Osteocyte (in vitro differentiated cells): Measurements from ENCODE around the gene PRSS38. TPM values are rescaled to one million over a fixed set of nuclear protein-coding genes. Genes with fewer than 3 reads are reported as not detected.

Source experiments
- DNase-seq: peaks from one replicate; pipeline ENCODE4 v3.0.0; 2021; ENCODE audit warnings: mixed read lengths; ENCODE audit not compliant: unreplicated experiment; ENCODE audit errors: extremely low spot score
- H3K27ac Mint-ChIP-seq: one replicate; pipeline ENCODE4 v1.8.0; 2021; ENCODE audit warnings: mild to moderate bottlenecking, mixed read lengths; ENCODE audit not compliant: unreplicated experiment
- H3K27me3 Mint-ChIP-seq: one replicate; pipeline ENCODE4 v1.8.0; 2021; ENCODE audit warnings: mixed read lengths; ENCODE audit not compliant: unreplicated experiment
- H3K36me3 Mint-ChIP-seq: one replicate; pipeline ENCODE4 v1.8.0; 2021; ENCODE audit warnings: mixed read lengths; ENCODE audit not compliant: unreplicated experiment
- H3K4me1 Mint-ChIP-seq: one replicate; pipeline ENCODE4 v1.8.0; 2021; ENCODE audit warnings: mixed read lengths; ENCODE audit not compliant: unreplicated experiment
- H3K4me3 Mint-ChIP-seq: one replicate; pipeline ENCODE4 v1.8.0; 2021; ENCODE audit warnings: mild to moderate bottlenecking, moderate library complexity, mixed read lengths; ENCODE audit not compliant: unreplicated experiment
- H3K9me3 Mint-ChIP-seq: one replicate; pipeline ENCODE4 v1.8.0; 2021; ENCODE audit warnings: mixed read lengths; ENCODE audit not compliant: unreplicated experiment
- total RNA-seq: library from RNA; stranded (reverse); gene quantifications from 2 replicates; pipeline ENCODE4 v1.2.1, GENCODE V29; 2021
- TF ChIP-seq, protein P1 (sequence below): fragments of 200-600 bp; sonication (generic); IDR thresholded peaks from 2 replicates; pipeline ENCODE4 v1.5.0; 2021; ENCODE audit warnings: antibody characterized with exemption, mild to moderate bottlenecking, moderate library complexity

The PRSS38 gene
- total RNA-seq, 1 donor from 2014 or later = not detected

DNA sequence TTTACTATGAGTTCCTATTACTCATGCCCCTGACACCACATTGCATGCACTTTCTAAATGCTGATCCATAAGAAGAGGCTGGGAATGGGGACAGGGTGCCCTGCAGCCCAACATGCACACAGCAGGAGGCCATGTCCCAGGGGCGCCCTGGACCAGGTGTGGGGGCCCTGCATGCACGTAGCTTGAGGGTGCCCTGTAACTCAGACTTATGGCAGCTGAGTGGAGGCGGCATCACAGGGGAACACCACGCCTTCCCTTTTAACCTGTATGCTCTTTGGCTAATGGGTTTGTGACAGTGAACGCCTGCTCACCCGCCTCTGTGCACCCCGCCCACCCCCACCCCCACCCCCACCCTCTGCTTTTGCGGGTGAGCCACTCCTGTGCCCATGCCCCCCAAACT lies 44.1 kb upstream of the PRSS38 start:
- no peaks in the 10 kb centered on the region for H3K27me3 Mint-ChIP-seq
- TF ChIP-seq, protein P1, sequence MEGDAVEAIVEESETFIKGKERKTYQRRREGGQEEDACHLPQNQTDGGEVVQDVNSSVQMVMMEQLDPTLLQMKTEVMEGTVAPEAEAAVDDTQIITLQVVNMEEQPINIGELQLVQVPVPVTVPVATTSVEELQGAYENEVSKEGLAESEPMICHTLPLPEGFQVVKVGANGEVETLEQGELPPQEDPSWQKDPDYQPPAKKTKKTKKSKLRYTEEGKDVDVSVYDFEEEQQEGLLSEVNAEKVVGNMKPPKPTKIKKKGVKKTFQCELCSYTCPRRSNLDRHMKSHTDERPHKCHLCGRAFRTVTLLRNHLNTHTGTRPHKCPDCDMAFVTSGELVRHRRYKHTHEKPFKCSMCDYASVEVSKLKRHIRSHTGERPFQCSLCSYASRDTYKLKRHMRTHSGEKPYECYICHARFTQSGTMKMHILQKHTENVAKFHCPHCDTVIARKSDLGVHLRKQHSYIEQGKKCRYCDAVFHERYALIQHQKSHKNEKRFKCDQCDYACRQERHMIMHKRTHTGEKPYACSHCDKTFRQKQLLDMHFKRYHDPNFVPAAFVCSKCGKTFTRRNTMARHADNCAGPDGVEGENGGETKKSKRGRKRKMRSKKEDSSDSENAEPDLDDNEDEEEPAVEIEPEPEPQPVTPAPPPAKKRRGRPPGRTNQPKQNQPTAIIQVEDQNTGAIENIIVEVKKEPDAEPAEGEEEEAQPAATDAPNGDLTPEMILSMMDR = no peak
- H3K4me3 Mint-ChIP-seq = no peak overlapping the region
- H3K4me1 Mint-ChIP-seq = peaks cover 3% of the 10 kb centered on the region
- no peak for DNase-seq
- no peak overlapping the region for H3K27ac Mint-ChIP-seq
- H3K36me3 Mint-ChIP-seq = peaks cover 36% of the 10 kb centered on the region
- H3K9me3 Mint-ChIP-seq = no peaks in the 10 kb centered on the region

DNA sequence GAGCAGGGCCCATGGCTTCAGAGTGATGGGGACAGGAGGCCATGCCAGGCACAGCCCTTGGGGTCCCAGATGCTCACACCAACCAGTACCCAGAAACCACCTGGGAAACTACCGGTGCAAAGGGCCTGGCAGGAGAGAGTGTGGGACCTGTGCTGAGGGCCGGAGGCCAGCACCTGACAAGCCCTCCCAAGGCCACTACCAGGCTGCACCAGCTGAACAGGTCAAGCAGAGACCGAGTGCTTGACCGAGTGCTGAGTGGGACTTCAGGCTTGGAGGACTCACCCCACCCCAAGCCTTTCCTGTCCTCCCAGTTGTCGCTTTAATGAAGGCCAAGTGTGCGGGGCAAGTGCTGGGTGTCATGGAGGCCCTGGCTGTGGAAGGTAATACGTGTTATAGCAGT lies 43.7 kb upstream of the PRSS38 start:
- no peaks in the 10 kb centered on the region for H3K4me1 Mint-ChIP-seq
- H3K9me3 Mint-ChIP-seq = no peaks in the 10 kb centered on the region
- no peaks in the 10 kb centered on the region for H3K27me3 Mint-ChIP-seq
- H3K27ac Mint-ChIP-seq = no peak overlapping the region
- peaks cover 34% of the 10 kb centered on the region for H3K36me3 Mint-ChIP-seq
- TF ChIP-seq, protein P1 = no peak
- H3K4me3 Mint-ChIP-seq = no peak overlapping the region
- no peak for DNase-seq

DNA sequence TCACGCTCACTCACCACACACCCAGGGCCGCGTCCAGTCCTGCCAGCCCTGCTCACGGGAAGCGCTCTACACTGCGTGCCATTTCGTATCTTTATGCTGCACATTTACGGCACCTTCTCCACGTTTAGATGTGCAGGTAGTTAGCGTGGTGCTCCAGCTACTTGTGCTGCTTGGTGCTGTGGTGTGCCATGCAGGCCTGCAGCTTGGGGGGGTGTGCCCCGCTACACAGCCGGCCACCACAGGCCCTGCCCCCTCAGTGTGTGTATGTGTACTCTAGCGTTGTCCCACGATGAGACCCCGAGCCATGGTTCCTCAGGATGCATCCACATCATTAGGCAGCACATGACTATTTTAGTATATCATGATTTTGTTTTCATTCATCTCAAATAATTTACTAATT lies 41.9 kb upstream of the PRSS38 start:
- Mint-ChIP-seq H3K27me3 (no peaks in the 10 kb centered on the region), H3K4me1 (peaks cover 3% of the 10 kb centered on the region), H3K9me3 (no peaks in the 10 kb centered on the region), H3K27ac (no peak overlapping the region), H3K36me3 (peaks cover 22% of the 10 kb centered on the region), H3K4me3 (no peak overlapping the region)
- DNase-seq = no peak
- TF ChIP-seq, protein P1 = no peak

DNA sequence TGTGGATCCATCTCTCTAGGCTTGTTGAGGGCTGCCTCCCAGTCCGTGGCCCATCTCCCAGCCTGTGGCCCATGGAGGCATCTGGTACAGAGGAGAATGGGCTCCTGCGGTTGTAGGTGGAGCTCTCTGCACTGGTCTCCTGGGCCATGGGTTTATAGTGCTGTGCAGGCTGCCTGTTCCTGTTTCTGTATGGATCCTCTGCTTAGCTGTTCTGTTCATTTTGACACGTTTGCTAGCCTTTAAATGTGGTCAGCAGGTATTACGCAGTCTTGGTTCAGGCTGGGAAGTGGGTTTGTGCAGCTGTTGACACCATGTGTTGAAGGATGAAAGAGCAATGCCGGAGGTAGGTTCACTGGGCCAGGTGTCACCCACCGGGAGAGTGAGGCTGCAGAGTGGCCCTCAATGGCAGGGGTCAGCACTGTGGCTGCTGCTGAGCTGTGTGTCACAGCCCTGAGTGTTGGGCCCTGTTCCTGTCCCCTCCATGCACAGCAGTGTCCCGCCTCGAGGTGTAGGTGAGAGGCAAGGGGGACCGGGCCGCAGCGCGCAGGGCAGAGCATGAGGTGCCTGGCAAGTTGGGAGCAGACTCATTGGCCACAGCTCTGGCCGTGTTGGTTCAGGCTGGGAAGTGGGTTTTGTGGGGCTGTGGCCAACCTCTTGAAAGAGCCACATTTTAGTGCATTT lies 41.3 kb upstream of the PRSS38 start:
- Mint-ChIP-seq H3K27me3 (no peaks in the 10 kb centered on the region), H3K4me1 (peaks cover 6% of the 10 kb centered on the region), H3K27ac (no peak overlapping the region), H3K4me3 (no peak overlapping the region), H3K9me3 (no peaks in the 10 kb centered on the region), H3K36me3 (peaks cover 17% of the 10 kb centered on the region)
- TF ChIP-seq, protein P1 = no peak
- no peak for DNase-seq

DNA sequence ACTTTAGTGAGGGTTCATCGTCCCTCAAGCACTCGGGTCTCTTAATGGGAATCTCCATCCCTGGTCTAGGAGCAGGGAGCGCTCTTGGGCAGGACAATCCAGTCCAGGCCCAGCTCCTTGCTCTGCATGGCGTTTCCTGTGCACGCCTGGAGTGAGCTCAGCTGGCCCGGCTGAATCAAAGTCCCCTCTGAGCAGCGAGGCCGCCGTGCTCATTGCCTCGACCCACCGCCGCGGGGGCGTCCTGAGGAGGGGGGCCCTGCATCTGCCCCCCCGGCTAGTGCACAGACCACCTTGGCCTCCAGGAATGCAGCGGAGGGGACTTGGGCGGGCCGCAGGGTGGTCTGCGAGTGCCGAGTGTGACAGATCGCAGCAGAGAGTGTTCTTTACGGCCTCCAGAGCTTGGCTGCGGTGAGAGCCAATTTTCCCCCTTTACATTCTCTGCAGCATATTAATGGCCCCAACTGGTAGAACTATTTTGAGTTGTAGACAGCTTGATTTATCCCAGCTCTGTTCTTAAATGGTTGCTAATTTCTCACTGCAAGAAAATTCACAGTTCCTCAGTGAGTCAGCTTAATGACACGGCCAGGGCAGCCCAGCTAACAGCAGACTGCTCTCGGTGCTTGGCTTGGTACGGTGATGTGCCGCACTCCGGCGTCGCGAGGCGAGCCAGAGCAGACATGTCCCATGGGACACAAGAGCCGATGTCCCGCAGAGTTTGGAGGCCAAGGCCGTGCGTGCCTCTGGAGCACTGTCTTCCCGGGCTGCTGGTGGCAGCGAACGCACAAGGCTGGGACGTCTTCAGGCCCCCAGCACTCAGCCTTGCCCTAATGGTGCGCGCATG lies 40.4 kb upstream of the PRSS38 start:
- Mint-ChIP-seq H3K36me3 (peaks cover 11% of the 10 kb centered on the region), H3K4me3 (no peak overlapping the region), H3K27ac (no peak overlapping the region), H3K9me3 (no peaks in the 10 kb centered on the region), H3K27me3 (no peaks in the 10 kb centered on the region), H3K4me1 (peaks cover 6% of the 10 kb centered on the region)
- DNase-seq = no peak
- TF ChIP-seq, protein P1 = no peak
